HepG2 (cell line): ENCODE results near the gene TSPAN9.

Experiments
- ATF6 ChIP-seq: sonication (generic); formaldehyde crosslinking; conservative IDR thresholded peaks from 2 replicates; pipeline ENCODE4 v1.4.0; 2020; ENCODE audit warnings: missing genetic modification reagents
- CBX5 ChIP-seq: sonication (generic); formaldehyde crosslinking; IDR thresholded peaks from 2 replicates; pipeline ENCODE4 v1.4.0; 2020; ENCODE audit warnings: missing genetic modification reagents, borderline replicate concordance
- ETS1 ChIP-seq: sonication (generic); formaldehyde crosslinking; IDR thresholded peaks from 2 replicates; pipeline ENCODE4 v1.4.0; 2020; ENCODE audit warnings: missing genetic modification reagents
- FOXO1 ChIP-seq: sonication (generic); formaldehyde crosslinking; IDR thresholded peaks from 2 replicates; pipeline ENCODE4 v1.4.0; 2020; ENCODE audit warnings: missing genetic modification reagents
- MAZ ChIP-seq, 2 experiments: sonication (generic) in 1 of 2; formaldehyde crosslinking in 1 of 2; IDR thresholded peaks; 2 replicates each; pipeline versions ENCODE4 v1.5.0 to v1.6.1; 2012 to 2020; ENCODE audit warnings: low read depth in 2 of 2, mild to moderate bottlenecking in 2 of 2, borderline replicate concordance in 1 of 2, improper control_type of control experiment in 1 of 2, low read length in 1 of 2, missing genetic modification reagents in 1 of 2, moderate library complexity in 1 of 2
- NFIB ChIP-seq: sonication (generic); formaldehyde crosslinking; IDR thresholded peaks from 2 replicates; pipeline ENCODE4 v1.9.0; 2021; ENCODE audit warnings: missing genetic modification reagents, mild to moderate bottlenecking, borderline replicate concordance
- SP1 ChIP-seq, 2 experiments: fragments of 450-650 bp in 1 of 2; sonication (generic) in 1 of 2; formaldehyde crosslinking in 1 of 2; IDR thresholded peaks; 2 replicates each; pipeline versions ENCODE4 v1.4.0 to v1.6.1; 2016 to 2020; ENCODE audit warnings: missing genetic modification reagents in 1 of 2
- SRSF1 ChIP-seq: fragments of 200-400 bp; formaldehyde crosslinking; optimal IDR thresholded peaks from 2 replicates; pipeline ENCODE3; 2017; ENCODE audit warnings: mild to moderate bottlenecking, low read depth, low read length, moderate library complexity
- ZBTB1 ChIP-seq: sonication (generic); formaldehyde crosslinking; IDR thresholded peaks from 2 replicates; pipeline ENCODE4 v1.4.0; 2020; ENCODE audit warnings: missing genetic modification reagents, borderline replicate concordance
- ZNF432 ChIP-seq: sonication (generic); formaldehyde crosslinking; IDR thresholded peaks from 2 replicates; pipeline ENCODE4 v1.5.0; 2020; ENCODE audit warnings: missing genetic modification reagents, mild to moderate bottlenecking, borderline replicate concordance
- ZNF776 ChIP-seq: sonication (generic); formaldehyde crosslinking; IDR thresholded peaks from 2 replicates; pipeline ENCODE4 v1.4.0; 2020; ENCODE audit warnings: mild to moderate bottlenecking, missing genetic modification reagents
- ZNF879 ChIP-seq: sonication (generic); formaldehyde crosslinking; IDR thresholded peaks from 2 replicates; pipeline ENCODE4 v1.8.1; 2023; ENCODE audit warnings: missing genetic modification reagents
- TF ChIP-seq, protein P1 (sequence below): sonication (generic); formaldehyde crosslinking; IDR thresholded peaks from 2 replicates; pipeline ENCODE4 v1.5.0; 2020; ENCODE audit warnings: mild to moderate bottlenecking, missing genetic modification reagents, moderate library complexity

- no peak for TF ChIP-seq NFIB (CRISPR knock-in tag)
- no peak for TF ChIP-seq ETS1 (CRISPR knock-in tag)
- no peak for TF ChIP-seq CBX5
- TF ChIP-seq, protein P1, sequence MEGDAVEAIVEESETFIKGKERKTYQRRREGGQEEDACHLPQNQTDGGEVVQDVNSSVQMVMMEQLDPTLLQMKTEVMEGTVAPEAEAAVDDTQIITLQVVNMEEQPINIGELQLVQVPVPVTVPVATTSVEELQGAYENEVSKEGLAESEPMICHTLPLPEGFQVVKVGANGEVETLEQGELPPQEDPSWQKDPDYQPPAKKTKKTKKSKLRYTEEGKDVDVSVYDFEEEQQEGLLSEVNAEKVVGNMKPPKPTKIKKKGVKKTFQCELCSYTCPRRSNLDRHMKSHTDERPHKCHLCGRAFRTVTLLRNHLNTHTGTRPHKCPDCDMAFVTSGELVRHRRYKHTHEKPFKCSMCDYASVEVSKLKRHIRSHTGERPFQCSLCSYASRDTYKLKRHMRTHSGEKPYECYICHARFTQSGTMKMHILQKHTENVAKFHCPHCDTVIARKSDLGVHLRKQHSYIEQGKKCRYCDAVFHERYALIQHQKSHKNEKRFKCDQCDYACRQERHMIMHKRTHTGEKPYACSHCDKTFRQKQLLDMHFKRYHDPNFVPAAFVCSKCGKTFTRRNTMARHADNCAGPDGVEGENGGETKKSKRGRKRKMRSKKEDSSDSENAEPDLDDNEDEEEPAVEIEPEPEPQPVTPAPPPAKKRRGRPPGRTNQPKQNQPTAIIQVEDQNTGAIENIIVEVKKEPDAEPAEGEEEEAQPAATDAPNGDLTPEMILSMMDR (CRISPR knock-in tag), result no peak
- TF ChIP-seq ZBTB1 (CRISPR knock-in tag), result no peak
- no peak for TF ChIP-seq SP1 (IDR thresholded peaks at IDR 0.05)
- no peak for TF ChIP-seq SP1 (CRISPR knock-in tag; IDR thresholded peaks at IDR 0.05)
- no peak for TF ChIP-seq MAZ (IDR thresholded peaks at IDR 0.05; ENCODE audit: borderline replicate concordance, low read depth, low read length)
- no peak for TF ChIP-seq MAZ (CRISPR knock-in tag; IDR thresholded peaks at IDR 0.05; ENCODE audit: low read depth)
- TF ChIP-seq FOXO1, result no peak
- no peak for TF ChIP-seq ZNF432
- TF ChIP-seq ZNF879 (CRISPR knock-in tag), result no peak
- TF ChIP-seq SRSF1, result no peak
- TF ChIP-seq ZNF776 (CRISPR knock-in tag), result no peak
- TF ChIP-seq ATF6 (CRISPR knock-in tag), result no peak
Observed at GRCh38 chr12:3137268-3137781, 60.1 kb downstream of the TSPAN9 start.
